CD8-positive, alpha-beta memory T cell (primary cell): Measurements from ENCODE around the gene DDX5. TPM values are rescaled to one million over a fixed set of nuclear protein-coding genes. Genes with fewer than 3 reads are reported as not detected.
A peak's percentile ranks its signal among the peaks of the same experiment; 100 is the strongest.
"Not testable (repeated sequence)": the region's sequence is repeated elsewhere in the genome, so short reads cannot be mapped to it uniquely, and the experiment has no call there.

Experiments used
- CTCF ChIA-PET: fragments of 350-600 bp; sonication (Branson Sonifier 250); formaldehyde crosslinking; loops from one replicate; lab custom pipeline; 2021; ENCODE audit warnings: antibody characterized with exemption; lab: Charles Lee
- POLR2A ChIA-PET: fragments of 350-600 bp; sonication (Branson Sonifier 250); formaldehyde crosslinking; loops from one replicate; lab custom pipeline; 2021; ENCODE audit warnings: antibody characterized with exemption; lab: Charles Lee
- DNase-seq, 5 donors: peaks; one replicate each; pipeline versions ENCODE4 v3.0.0 to v3.0.0-alpha.2; 2020 to 2022; ENCODE audit warnings: mixed read lengths in 1 of 5
- H3K27ac ChIP-seq: one replicate; pipeline ENCODE4 v1.7.0; 2013; ENCODE audit warnings: low read depth, mild to moderate bottlenecking, low read length, moderate library complexity
- H3K27me3 ChIP-seq: 2 replicates; pipeline ENCODE4 v1.7.0; 2013; ENCODE audit warnings: low read length, mild to moderate bottlenecking; ENCODE audit not compliant: insufficient read depth, poor library complexity, severe bottlenecking
- H3K36me3 ChIP-seq: 2 replicates; pipeline ENCODE4 v1.7.0; 2013; ENCODE audit warnings: mild to moderate bottlenecking, low read length, moderate library complexity; ENCODE audit not compliant: insufficient read depth
- H3K4me1 ChIP-seq: 2 replicates; pipeline ENCODE4 v1.7.0; 2013; ENCODE audit warnings: mild to moderate bottlenecking, low read length, moderate library complexity; ENCODE audit not compliant: insufficient read depth
- H3K4me3 ChIP-seq: 2 replicates; pipeline ENCODE4 v1.7.0; 2013; ENCODE audit warnings: mild to moderate bottlenecking, low read length
- H3K9me3 ChIP-seq: 2 replicates; pipeline ENCODE4 v1.7.0; 2013; ENCODE audit warnings: mild to moderate bottlenecking, low read length
- H3K27ac Mint-ChIP-seq, 8 donors: one replicate each; pipeline ENCODE4 v1.8.0; 2020 to 2021; ENCODE audit warnings: mixed read lengths in 8 of 8, mild to moderate bottlenecking in 6 of 8, inconsistent platforms in 3 of 8, moderate library complexity in 3 of 8
- H3K27me3 Mint-ChIP-seq, 2 donors: one replicate each; pipeline ENCODE4 v1.8.0; 2020 to 2021; ENCODE audit warnings: mixed read lengths in 2 of 2, mild to moderate bottlenecking in 1 of 2, moderate library complexity in 1 of 2
- H3K36me3 Mint-ChIP-seq, 3 donors: one replicate each; pipeline ENCODE4 v1.8.0; 2020 to 2021; ENCODE audit warnings: mixed read lengths in 3 of 3, inconsistent platforms in 1 of 3, mild to moderate bottlenecking in 1 of 3
- H3K4me1 Mint-ChIP-seq, 3 donors: one replicate each; pipeline ENCODE4 v1.8.0; 2020 to 2021; ENCODE audit warnings: mixed read lengths in 3 of 3, inconsistent platforms in 1 of 3, mild to moderate bottlenecking in 1 of 3
- H3K4me3 Mint-ChIP-seq, 7 donors: one replicate each; pipeline ENCODE4 v1.8.0; 2020 to 2021; ENCODE audit warnings: mixed read lengths in 7 of 7, mild to moderate bottlenecking in 6 of 7, moderate library complexity in 4 of 7, inconsistent platforms in 2 of 7
- H3K9me3 Mint-ChIP-seq, 5 donors: one replicate each; pipeline ENCODE4 v1.8.0; 2020 to 2022; ENCODE audit warnings: mixed read lengths in 5 of 5, mild to moderate bottlenecking in 3 of 5, moderate library complexity in 2 of 5, inconsistent platforms in 1 of 5
- polyA plus RNA-seq: library from polyadenylated mRNA; unstranded; fragments of 300-500 nt; fragmentation: Illumina TruSeq; gene quantifications from one replicate; pipeline ENCODE4 v1.2.3, GENCODE V29; 2021
- total RNA-seq, 2 experiments: library from RNA; stranded (reverse); gene quantifications; one replicate each; pipeline ENCODE4 v1.2.3, GENCODE V29; 2021

DDX5 gene
- total and polyA plus RNA-seq, 3 experiments from 2014 or later = 855 to 1,275 (median 861) TPM

GRCh38 chr17:64472564-64472963 lies 33.5 kb downstream of the DDX5 start:
- Histone ChIP-seq H3K4me3 (no peak overlapping the region), H3K9me3 (no peaks in the 10 kb centered on the region), H3K36me3 (no peaks in the 10 kb centered on the region), H3K27ac (no peak overlapping the region), H3K4me1 (no peaks in the 10 kb centered on the region), H3K27me3 (no peaks in the 10 kb centered on the region)
- no peaks in the 10 kb centered on the region for H3K9me3 Mint-ChIP-seq
- peaks cover 0 to 2% (median 0%) of the 10 kb centered on the region in 3 donors for H3K4me1 Mint-ChIP-seq
- H3K27ac Mint-ChIP-seq = peak overlapping the region in 1 of 8 donors; percentile 66
- DNase-seq = no peak
- ChIA-PET CTCF (no interaction called here), POLR2A (no interaction called here)
- H3K4me3 Mint-ChIP-seq = no peak overlapping the region
- H3K36me3 Mint-ChIP-seq = peaks cover 0 to 8% (median 0%) of the 10 kb centered on the region in 3 donors
- H3K27me3 Mint-ChIP-seq = peaks cover 0 to 2% of the 10 kb centered on the region in 2 donors

- ChIA-PET POLR2A (no interaction called here), CTCF (no interaction called here)
- H3K27ac ChIP-seq = no peak overlapping the region
- H3K4me1 ChIP-seq = no peaks in the 10 kb centered on the region
- no peak overlapping the region for H3K4me3 ChIP-seq
- H3K27me3 ChIP-seq = no peaks in the 10 kb centered on the region
- Mint-ChIP-seq H3K27me3 (peaks cover 2 to 6% of the 10 kb centered on the region in 2 donors), H3K4me1 (no peaks in the 10 kb centered on the region), H3K4me3 (no peak overlapping the region), H3K36me3 (peaks cover 0 to under 1% (median 0%) of the 10 kb centered on the region in 3 donors), H3K9me3 (no peaks in the 10 kb centered on the region), H3K27ac (peak overlapping the region in 1 of 8 donors; percentile 40)
- no peak for DNase-seq
- H3K9me3 ChIP-seq = no peaks in the 10 kb centered on the region
- H3K36me3 ChIP-seq = no peaks in the 10 kb centered on the region
Observed at GRCh38 chr17:64471440-64471839, 34.6 kb downstream of the DDX5 start.

- Histone ChIP-seq H3K4me1 (no peaks in the 10 kb centered on the region), H3K36me3 (no peaks in the 10 kb centered on the region), H3K9me3 (no peaks in the 10 kb centered on the region), H3K27ac (no peak overlapping the region), H3K4me3 (no peak overlapping the region), H3K27me3 (no peaks in the 10 kb centered on the region)
- Mint-ChIP-seq H3K4me1 (no peaks in the 10 kb centered on the region), H3K36me3 (no peaks in the 10 kb centered on the region), H3K27me3 (peaks cover 6 to 10% of the 10 kb centered on the region in 2 donors), H3K4me3 (no peak overlapping the region), H3K27ac (no peak overlapping the region), H3K9me3 (no peaks in the 10 kb centered on the region)
- POLR2A ChIA-PET = no interaction called here
- CTCF ChIA-PET = interaction anchor here (0.7 kb wide), 1 partner anchor 266 kb away, joined by 3 read pairs; no protein-coding TSS in a partner anchor
- DNase-seq = no peak
Observed at GRCh38 chr17:64470625-64471024, 35.5 kb downstream of the DDX5 start.

- POLR2A ChIA-PET, H3K36me3 ChIP-seq, H3K4me1 ChIP-seq, H3K27ac Mint-ChIP-seq, H3K27me3 ChIP-seq, H3K36me3 Mint-ChIP-seq, H3K4me3 ChIP-seq, DNase-seq, H3K4me3 Mint-ChIP-seq, CTCF ChIA-PET, H3K27ac ChIP-seq, H3K4me1 Mint-ChIP-seq, H3K9me3 Mint-ChIP-seq, H3K9me3 ChIP-seq: not testable (repeated sequence)
- peaks cover 9 to 22% of the 10 kb centered on the region in 2 donors for H3K27me3 Mint-ChIP-seq
Observed at GRCh38 chr17:64466834-64467233, 39.3 kb downstream of the DDX5 start.

GRCh38 chr17:64466019-64466735 lies 39.9 kb downstream of the DDX5 start:
- Mint-ChIP-seq H3K27ac (no peak overlapping the region), H3K4me1 (no peaks in the 10 kb centered on the region), H3K9me3 (no peaks in the 10 kb centered on the region), H3K4me3 (no peak overlapping the region), H3K27me3 (peaks cover 9 to 25% of the 10 kb centered on the region in 2 donors), H3K36me3 (no peaks in the 10 kb centered on the region)
- no peaks in the 10 kb centered on the region for H3K36me3 ChIP-seq
- no peaks in the 10 kb centered on the region for H3K4me1 ChIP-seq
- CTCF ChIA-PET = no interaction called here
- no peak for DNase-seq
- H3K27ac ChIP-seq = no peak overlapping the region
- H3K27me3 ChIP-seq = no peaks in the 10 kb centered on the region
- POLR2A ChIA-PET = no interaction called here
- no peaks in the 10 kb centered on the region for H3K9me3 ChIP-seq
- no peak overlapping the region for H3K4me3 ChIP-seq

- no peaks in the 10 kb centered on the region for H3K36me3 Mint-ChIP-seq
Observed at GRCh38 chr17:64461788-64462187, 44.3 kb downstream of the DDX5 start.

GRCh38 chr17:64460955-64461354 lies 45.1 kb downstream of the DDX5 start:
- no peak overlapping the region for H3K27ac ChIP-seq
- H3K9me3 ChIP-seq = no peaks in the 10 kb centered on the region
- Mint-ChIP-seq H3K27me3 (peaks cover 4 to 21% of the 10 kb centered on the region in 2 donors), H3K4me1 (peaks cover 9 to 13% (median 11%) of the 10 kb centered on the region in 3 donors), H3K36me3 (no peaks in the 10 kb centered on the region), H3K27ac (no peak overlapping the region), H3K4me3 (no peak overlapping the region), H3K9me3 (no peaks in the 10 kb centered on the region)
- peaks cover 13% of the 10 kb centered on the region for H3K4me1 ChIP-seq
- ChIA-PET POLR2A (no interaction called here), CTCF (no interaction called here)
- no peaks in the 10 kb centered on the region for H3K36me3 ChIP-seq
- DNase-seq = no peak
- no peaks in the 10 kb centered on the region for H3K27me3 ChIP-seq
- H3K4me3 ChIP-seq = no peak overlapping the region

More at GRCh38 chr17:64461788-64462187, 44.3 kb downstream of the DDX5 start:
- no peak overlapping the region for H3K4me3 Mint-ChIP-seq
- H3K36me3 ChIP-seq = no peaks in the 10 kb centered on the region
- H3K4me1 Mint-ChIP-seq = peaks cover under 1 to 7% (median 4%) of the 10 kb centered on the region in 3 donors
- H3K9me3 Mint-ChIP-seq = no peaks in the 10 kb centered on the region
- H3K27me3 ChIP-seq = no peaks in the 10 kb centered on the region
- H3K4me1 ChIP-seq = peaks cover 6% of the 10 kb centered on the region
- DNase-seq = no peak
- H3K27ac ChIP-seq = no peak overlapping the region
- peaks cover 6 to 28% of the 10 kb centered on the region in 2 donors for H3K27me3 Mint-ChIP-seq
- H3K9me3 ChIP-seq = no peaks in the 10 kb centered on the region
- no peak overlapping the region for H3K4me3 ChIP-seq
- POLR2A ChIA-PET = no interaction called here
- CTCF ChIA-PET = no interaction called here
- peak overlapping the region in 1 of 8 donors; percentile 77 for H3K27ac Mint-ChIP-seq

- H3K4me3 ChIP-seq, H3K9me3 Mint-ChIP-seq, DNase-seq, H3K36me3 ChIP-seq, H3K27ac Mint-ChIP-seq, H3K4me3 Mint-ChIP-seq, H3K36me3 Mint-ChIP-seq, POLR2A ChIA-PET, H3K9me3 ChIP-seq, H3K27me3 ChIP-seq, H3K27ac ChIP-seq: not testable (repeated sequence)
- Mint-ChIP-seq H3K27me3 (peaks cover 0 to 12% of the 10 kb centered on the region in 2 donors), H3K4me1 (peaks cover 11 to 17% (median 15%) of the 10 kb centered on the region in 3 donors)
- CTCF ChIA-PET = interaction anchor here (1.0 kb wide), 1 partner anchor 46 kb away, joined by 4 read pairs; no protein-coding TSS in a partner anchor
- H3K4me1 ChIP-seq = peaks cover 16% of the 10 kb centered on the region
Observed at GRCh38 chr17:64459818-64460217, 46.3 kb downstream of the DDX5 start.
